Measurements from ENCODE around the gene XYLT2. TPM values are rescaled to one million over a fixed set of nuclear protein-coding genes. Genes with fewer than 3 reads are reported as not detected.

Gene XYLT2
- total RNA-seq, 6 experiments from 2014 or later, result 7.0 to 13.8 (median 9.4) TPM

GRCh38 chr17:50388728-50389127, 42.8 kb downstream of the XYLT2 start:
- no peak for DNase-seq
- peaks cover 0 to 4% (median 0%) of the 10 kb centered on the region in 4 donors for H3K4me1 ChIP-seq
- intact Hi-C loops (cut with DNase I), result no loop called here
- H3K27ac ChIP-seq, result no peak overlapping the region
- TF ChIP-seq POLR2A (IDR thresholded peaks at IDR 0.05) (no peak), CTCF (IDR thresholded peaks at IDR 0.05) (no peak)
- 92% methylated on average over 2 of the region's 3 CpGs for WGBS (ENCODE audit: insufficient coverage, low coverage, low lambda C conversion rate, missing lambda C conversion rate)
- peaks cover 13 to 94% (median 67%) of the 10 kb centered on the region in 4 donors for H3K36me3 ChIP-seq
- H3K9me3 ChIP-seq, result no peaks in the 10 kb centered on the region
- no peak overlapping the region for H3K4me3 ChIP-seq
- no peak for ATAC-seq
- H3K27me3 ChIP-seq, result no peaks in the 10 kb centered on the region

GRCh38 chr17:50389534-50389933, 43.6 kb downstream of the XYLT2 start:
- 92% methylated on average over 4 of the region's 6 CpGs for WGBS (ENCODE audit: insufficient coverage, low coverage, low lambda C conversion rate, missing lambda C conversion rate)
- Histone ChIP-seq H3K36me3 (peaks cover 13 to 94% (median 67%) of the 10 kb centered on the region in 4 donors), H3K4me1 (peaks cover 0 to 4% (median 0%) of the 10 kb centered on the region in 4 donors), H3K4me3 (no peak overlapping the region), H3K27ac (no peak overlapping the region), H3K9me3 (no peaks in the 10 kb centered on the region), H3K27me3 (no peaks in the 10 kb centered on the region)
- TF ChIP-seq POLR2A (IDR thresholded peaks at IDR 0.05), result no peak
- TF ChIP-seq CTCF (IDR thresholded peaks at IDR 0.05), result no peak
- no peak for ATAC-seq
- intact Hi-C loops (cut with DNase I), result no loop called here
- DNase-seq, result no peak

GRCh38 chr17:50392621-50393020, 46.7 kb downstream of the XYLT2 start:
- intact Hi-C loops (cut with DNase I), result no loop called here
- Histone ChIP-seq H3K4me3 (no peak overlapping the region), H3K27me3 (no peaks in the 10 kb centered on the region), H3K36me3 (peaks cover 10 to 73% (median 51%) of the 10 kb centered on the region in 4 donors), H3K27ac (no peak overlapping the region), H3K9me3 (no peaks in the 10 kb centered on the region), H3K4me1 (peaks cover 0 to 22% (median 8%) of the 10 kb centered on the region in 4 donors)
- no peak for TF ChIP-seq CTCF (IDR thresholded peaks at IDR 0.05)
- no peak for TF ChIP-seq POLR2A (IDR thresholded peaks at IDR 0.05)
- ATAC-seq, result no peak
- 46% methylated on average over 5 of the region's 6 CpGs for WGBS (ENCODE audit: insufficient coverage, low coverage, low lambda C conversion rate, missing lambda C conversion rate)
- DNase-seq, result no peak

- peaks cover 0 to 22% (median 8%) of the 10 kb centered on the region in 4 donors for H3K4me1 ChIP-seq
- H3K4me3 ChIP-seq, result no peak overlapping the region
- no peaks in the 10 kb centered on the region for H3K9me3 ChIP-seq
- no peak for DNase-seq
- 81% methylated on average over 5 of the region's 5 CpGs for WGBS (ENCODE audit: insufficient coverage, low coverage, low lambda C conversion rate, missing lambda C conversion rate)
- no peak overlapping the region for H3K27ac ChIP-seq
- H3K36me3 ChIP-seq, result peaks cover 0 to 63% (median 41%) of the 10 kb centered on the region in 4 donors
- intact Hi-C loops (cut with DNase I), result no loop called here
- TF ChIP-seq CTCF (IDR thresholded peaks at IDR 0.05), result no peak
- no peak for ATAC-seq
- H3K27me3 ChIP-seq, result no peaks in the 10 kb centered on the region
Observed at GRCh38 chr17:50393700-50394099, 47.8 kb downstream of the XYLT2 start.

GRCh38 chr17:50394711-50395110, 48.8 kb downstream of the XYLT2 start:
- no peaks in the 10 kb centered on the region for H3K9me3 ChIP-seq
- no peak overlapping the region for H3K4me3 ChIP-seq
- no peak for ATAC-seq
- peaks cover 0 to 22% (median 8%) of the 10 kb centered on the region in 4 donors for H3K4me1 ChIP-seq
- intact Hi-C loops (cut with DNase I), result no loop called here
- TF ChIP-seq POLR2A (IDR thresholded peaks at IDR 0.05) (no peak), CTCF (IDR thresholded peaks at IDR 0.05) (no peak)
- DNase-seq, result no peak
- no peak overlapping the region for H3K27ac ChIP-seq
- WGBS (ENCODE audit: insufficient coverage, low coverage, low lambda C conversion rate, missing lambda C conversion rate), result 13% methylated on average over 3 of the region's 3 CpGs
- peaks cover 0 to 53% (median 34%) of the 10 kb centered on the region in 4 donors for H3K36me3 ChIP-seq
- no peaks in the 10 kb centered on the region for H3K27me3 ChIP-seq

Data from right lobe of liver (tissue), 6 donors.